NCI-H526 (cell line): ENCODE results near the gene IQCK.
"Not testable (repeated sequence)": the region's sequence is repeated elsewhere in the genome, so short reads cannot be mapped to it uniquely, and the experiment has no call there.

Source experiments
- DNase-seq, 2 experiments: peaks; one replicate each; lab custom pipeline; 2025; lab: John Stamatoyannopoulos, UW

IQCK gene, protein sequence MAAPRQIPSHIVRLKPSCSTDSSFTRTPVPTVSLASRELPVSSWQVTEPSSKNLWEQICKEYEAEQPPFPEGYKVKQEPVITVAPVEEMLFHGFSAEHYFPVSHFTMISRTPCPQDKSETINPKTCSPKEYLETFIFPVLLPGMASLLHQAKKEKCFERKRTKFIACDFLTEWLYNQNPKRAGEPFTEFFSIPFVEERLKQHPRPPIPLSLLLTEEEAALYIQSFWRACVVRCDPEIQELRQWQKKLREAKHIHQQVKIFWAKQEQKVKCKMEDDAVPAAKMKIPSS

DNA sequence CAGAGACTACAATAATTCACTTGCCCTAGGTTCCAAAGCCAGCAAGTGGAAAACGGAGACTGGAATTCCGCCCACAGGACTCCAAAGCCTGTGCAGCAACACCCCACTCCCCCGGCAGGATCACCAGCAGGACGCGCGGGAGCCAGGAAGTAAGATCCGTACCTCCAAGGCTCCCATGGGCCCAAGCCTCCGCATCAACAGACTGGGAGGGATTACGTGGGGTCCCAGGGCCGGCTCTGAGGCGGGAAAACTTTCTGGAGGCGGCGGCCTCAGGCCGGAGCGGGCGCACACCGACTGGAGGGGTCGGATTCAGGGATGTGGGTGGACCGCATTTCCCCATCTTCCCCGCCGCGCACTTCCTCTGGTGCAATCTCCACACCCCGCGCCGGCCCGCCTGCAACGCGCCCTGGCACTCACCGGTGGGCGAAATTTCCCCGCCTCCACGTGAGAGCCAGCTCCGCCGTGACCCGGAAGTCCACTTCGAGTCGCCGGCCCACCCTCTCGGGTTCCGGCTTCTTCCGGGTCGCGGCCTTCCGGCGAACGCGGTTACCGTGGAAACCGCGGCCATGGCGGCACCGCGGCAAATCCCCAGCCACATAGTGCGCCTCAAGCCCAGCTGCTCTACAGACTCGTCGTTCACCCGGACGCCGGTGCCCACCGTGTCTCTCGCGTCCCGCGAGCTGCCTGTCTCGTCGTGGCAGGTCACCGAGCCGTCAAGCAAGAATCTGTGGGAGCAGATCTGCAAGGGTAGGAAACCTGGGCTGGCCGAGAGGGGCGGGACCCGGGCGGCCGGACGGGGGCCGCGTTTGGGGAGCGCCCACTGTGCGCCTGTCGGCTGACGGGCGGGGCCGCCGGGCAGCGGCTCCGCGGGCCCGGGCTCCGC is at the start of gene IQCK, which contains the start of gene KNOP1:
Gene IQCK (plus strand): TSS at position 531 of the 883 bp plus-strand sequence. CDS start 36 bp downstream, at position 567.
Gene KNOP1 (minus strand): TSS at position 487 of the 883 bp plus-strand sequence. CDS start 3,192 bp downstream, outside the sequence.
- peak; percentile 48 to 94 for DNase-seq

DNA sequence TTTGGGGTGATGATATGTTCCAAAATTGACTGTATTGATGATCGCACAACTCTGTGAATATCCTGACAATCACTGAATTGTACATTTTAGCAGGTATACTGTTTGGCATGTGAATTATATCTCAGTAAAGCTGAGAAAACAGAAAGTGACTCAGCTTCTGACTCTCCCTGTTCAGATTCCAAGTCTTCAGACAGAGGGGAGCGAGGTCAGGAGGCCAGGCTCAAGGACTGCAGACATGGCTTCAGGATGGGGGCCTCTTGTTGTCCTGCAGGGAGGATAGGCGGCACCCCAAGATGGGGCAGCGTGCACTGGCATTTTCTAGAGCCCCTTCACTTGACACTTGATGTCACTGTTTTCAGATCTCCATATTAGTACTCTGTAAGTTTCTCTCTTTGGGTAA is 45.7 kb upstream of the IQCK start:
- no peak for DNase-seq

DNA sequence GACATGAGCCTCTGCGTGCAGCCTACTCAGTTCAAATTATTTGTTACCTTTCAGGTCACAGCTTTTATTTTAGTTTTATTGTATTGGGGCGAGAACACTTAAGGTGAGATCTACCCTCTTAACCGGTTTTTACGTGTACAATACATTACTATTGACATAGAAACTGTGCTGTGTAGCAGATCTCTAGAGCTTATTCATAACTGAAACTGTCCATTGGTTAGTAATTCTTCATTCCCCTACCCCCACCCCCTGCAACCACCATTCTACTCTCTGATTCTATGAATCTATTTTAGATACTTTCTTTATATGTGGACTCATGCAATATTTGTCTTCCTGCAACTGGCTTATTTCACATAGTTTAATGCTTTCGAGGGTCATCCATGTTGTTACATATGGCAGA is 43.6 kb upstream of the IQCK start:
- DNase-seq: no peak

DNA sequence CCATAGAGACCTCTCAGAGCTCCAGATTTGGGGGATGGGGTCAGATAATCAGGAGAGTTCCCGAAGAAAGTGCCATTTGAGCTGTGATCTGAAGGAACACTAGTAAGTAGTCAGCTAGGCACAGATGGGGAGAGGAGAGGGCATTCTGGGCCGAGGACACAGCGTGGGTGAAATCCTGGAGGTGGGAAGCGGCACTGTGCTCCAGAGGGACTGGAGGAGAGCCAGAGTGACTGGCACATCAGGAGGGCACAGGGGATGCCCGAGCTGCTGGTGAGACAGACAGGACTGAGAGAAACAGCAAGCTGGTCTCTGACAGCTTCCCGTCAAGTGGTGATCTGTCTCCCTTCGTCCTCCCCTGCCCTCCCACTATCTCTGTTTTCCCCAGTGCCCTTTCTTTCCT is 40.7 kb upstream of the IQCK start:
- DNase-seq: no peak

DNA sequence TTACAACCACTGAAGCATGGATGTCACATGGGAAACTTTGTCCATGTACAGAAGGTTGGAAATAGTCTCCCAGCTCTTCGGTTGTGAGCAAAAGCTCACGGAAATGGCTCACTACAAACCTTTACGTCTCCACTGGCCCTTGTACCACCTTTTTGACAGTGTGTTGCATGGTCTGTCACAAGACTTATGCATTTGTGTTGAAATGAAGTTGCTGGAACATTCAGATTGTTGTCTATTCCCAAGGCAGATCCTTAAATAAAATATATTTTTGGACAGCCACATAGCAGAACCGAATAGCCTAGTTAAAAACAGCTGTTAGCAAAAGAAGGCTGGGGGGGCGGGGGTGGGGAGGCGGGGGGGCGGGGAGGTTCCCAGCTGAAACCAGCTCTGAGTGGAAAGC is 39.3 kb upstream of the IQCK start:
- DNase-seq: no peak

DNA sequence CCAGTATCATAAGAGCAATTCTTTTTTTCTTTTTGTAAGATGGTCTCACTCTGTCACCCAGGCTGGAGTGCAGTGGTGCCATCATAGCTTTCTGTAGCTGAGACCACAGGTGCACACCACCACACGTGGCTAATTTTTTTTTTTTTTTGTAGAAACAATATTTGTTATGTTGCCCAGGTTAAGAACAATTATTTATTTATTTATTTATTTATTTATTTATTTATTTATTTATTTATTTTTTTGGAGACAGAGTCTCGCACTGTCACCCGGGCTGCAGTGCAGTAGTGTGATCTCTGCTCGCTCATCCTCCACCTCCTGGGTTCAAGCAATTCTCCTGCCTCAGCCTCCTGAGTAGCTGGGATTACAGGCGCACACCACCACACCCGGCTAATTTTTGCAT is 38.8 kb upstream of the IQCK start:
- DNase-seq: not testable (repeated sequence)

DNA sequence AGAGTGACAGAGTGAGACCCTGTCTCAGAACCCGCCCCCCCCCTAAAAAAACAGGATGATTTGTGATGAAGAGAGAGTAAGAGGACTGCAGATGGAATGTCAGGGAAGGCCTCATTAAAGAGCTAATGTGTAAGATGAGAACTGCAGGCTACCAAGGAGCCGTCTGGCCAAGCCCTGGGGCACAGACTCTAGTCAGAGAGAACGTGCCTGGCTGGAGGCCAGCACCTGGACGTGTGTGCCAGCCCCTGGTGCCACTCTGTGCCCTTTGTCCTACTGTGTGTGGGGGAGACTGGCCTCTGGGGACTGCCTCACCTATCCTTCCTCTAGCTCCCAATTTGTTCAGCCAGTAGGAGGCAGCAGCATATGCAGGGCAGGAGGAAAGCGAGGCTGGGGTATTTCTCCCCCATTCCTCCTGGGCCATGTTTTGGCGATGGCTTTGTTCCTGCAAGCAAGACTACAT is 37.2 kb upstream of the IQCK start:
- DNase-seq: no peak

DNA sequence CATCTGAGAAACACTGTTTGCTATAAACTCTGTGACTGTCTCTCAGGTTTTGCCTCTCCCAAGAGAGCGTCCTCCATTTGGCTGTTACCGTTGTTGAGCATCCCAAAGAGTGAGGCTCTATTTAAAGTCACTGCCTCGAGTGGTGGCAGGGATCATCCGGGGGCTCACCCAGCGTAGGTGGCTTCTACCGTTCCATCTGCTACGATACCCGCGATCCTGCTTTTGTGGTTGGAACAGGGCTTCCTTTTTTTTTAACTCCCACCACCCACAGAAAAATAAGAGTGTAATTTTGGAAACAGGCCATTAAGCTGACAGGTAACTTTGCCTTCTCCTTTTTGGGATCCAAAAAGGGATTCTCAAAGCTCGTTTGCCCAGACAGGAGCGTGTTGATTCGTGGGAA is 36.4 kb upstream of the IQCK start:
- no peak for DNase-seq

DNA sequence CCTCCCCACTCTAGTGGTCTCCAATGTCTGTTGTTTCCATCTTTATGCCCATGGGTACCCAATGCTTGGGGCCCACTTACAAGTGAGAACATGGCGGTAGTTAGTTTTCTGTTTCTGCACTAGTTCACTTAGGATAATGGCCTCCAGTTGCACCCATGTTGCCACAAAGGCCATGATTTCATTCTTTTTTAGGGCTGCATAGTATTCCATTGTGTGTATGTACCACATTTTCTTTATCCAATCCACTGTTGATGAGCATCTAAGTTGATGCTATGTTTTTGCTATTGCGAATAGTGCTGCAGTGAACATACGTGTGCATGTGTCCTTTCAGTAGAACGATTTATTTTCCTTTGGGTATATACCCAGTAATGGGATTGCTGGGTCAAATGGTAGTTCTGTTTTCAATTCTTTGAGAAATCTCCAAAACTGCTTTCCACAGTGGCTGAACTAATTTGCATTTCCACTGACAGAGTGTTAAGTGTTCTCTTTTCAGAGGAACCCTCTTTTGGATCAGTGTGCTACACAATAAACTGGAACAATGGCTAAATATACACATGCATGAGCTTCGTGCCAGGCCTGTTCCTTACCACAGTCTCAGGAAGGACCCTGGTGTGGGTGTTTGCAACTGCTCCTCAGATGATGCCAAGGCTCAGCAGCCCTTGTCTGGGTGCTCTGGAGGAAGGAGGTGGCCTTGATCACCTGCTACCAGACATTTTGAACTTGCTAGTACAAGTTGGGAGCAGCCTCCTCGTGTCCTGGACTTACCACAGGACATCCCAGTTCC is 34.4 kb upstream of the IQCK start:
- no peak for DNase-seq

DNA sequence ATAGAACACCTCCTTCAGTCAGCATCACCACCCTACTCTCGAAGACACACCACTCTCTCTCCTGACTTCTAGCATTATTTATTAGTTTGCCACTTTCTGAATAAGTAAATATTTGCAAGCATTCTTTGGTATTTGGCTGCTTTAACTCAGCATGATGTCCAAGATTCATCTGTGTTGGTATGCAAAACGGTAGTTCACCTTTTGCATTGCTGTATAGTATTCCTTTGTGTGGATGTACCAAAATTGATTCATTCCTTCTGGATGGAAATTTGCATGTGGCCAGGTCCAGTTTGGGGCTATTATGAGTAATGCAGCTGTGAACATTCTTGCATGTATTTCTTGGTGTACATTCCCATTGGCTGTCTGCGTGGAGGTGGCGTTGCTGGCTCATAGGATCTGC is 32.9 kb upstream of the IQCK start:
- no peak for DNase-seq

DNA sequence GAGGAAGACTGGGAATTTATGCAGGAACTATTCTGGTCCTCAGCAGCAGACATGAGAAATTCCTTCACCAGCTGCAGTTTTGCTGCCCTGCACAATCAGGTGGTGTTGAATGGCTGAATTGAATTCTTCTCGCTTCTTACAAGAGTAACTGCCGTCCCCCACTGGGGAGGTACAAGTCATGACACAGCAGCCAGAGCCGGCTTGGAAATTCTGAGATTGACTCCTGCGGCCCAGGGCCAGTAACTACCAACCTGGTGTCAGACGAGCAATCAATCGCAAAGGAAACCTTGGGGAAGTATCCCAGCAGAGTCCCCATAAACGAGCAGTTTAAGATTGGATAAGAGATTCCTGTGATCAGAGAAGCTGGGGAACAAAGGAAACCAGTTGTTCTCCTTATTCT is 30.8 kb upstream of the IQCK start:
- DNase-seq: no peak

DNA sequence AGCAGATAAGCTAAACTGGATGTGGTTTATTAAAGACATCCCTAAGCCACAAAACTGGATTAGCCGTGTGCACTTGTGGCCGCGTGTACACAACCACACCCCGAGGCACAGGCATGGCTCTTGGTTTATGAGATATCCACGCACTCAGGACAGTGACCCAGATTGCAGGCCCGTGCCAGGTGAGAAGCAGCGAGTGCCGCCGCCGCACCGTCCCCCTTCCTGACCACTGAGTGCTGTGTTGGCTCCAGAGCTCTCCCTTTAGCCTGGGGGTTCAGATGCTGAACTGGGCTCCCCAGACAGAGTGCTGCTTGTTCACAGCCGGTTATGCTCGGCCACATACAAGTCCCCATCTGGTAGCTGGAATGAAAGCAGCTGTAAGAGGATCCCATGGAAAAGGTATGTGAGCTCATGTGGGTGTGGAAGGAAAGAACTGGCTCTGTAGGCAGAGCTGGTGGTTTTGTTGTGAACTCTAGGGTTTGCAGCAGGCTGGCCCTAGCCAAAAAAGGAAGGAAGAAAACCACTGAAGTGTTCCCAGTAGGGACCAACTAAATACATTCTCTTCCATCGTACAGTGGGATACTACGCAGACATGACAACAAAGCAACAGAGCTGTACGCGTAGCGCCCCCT is 29.6 kb upstream of the IQCK start:
- DNase-seq: no peak

DNA sequence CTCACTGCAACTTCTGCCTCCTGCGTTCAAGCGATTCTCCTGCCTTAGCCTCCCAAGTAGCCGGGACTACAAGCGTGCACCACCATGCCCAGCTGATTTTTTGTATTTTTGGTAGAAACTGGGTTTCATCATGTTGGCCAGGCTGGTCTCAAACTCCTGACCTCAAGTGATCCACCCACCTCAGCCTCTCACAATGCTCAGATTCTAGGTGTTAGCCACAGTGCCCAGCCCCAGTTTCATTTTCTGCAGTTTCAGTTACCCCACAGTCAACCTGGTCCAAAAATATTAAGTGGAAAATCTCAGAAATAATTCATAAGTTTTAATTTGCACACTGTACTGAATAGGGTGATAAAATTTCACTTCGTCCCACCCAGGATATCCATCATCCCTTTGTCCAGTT is 28.7 kb upstream of the IQCK start:
- DNase-seq: no peak

DNA sequence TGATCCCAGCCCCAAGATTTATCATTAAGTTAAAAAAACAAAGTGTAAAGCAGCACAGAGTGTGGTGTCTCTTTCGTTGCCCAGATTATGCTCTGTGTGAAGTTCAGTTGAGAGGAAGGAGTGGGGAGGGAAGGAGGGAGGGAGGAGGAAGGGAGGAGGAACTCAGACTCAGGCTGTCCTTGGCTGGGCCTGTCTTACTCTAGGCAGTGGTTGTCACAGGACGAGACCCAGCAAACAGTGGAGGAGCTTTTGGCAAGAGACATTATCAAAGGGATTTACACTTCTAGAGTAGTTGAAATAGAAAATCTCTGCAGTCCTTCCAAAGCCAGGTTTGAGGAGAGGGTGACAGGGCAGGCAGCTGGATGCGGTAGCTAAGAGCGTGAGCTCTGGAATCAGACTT is 27.9 kb upstream of the IQCK start:
- DNase-seq: no peak

DNA sequence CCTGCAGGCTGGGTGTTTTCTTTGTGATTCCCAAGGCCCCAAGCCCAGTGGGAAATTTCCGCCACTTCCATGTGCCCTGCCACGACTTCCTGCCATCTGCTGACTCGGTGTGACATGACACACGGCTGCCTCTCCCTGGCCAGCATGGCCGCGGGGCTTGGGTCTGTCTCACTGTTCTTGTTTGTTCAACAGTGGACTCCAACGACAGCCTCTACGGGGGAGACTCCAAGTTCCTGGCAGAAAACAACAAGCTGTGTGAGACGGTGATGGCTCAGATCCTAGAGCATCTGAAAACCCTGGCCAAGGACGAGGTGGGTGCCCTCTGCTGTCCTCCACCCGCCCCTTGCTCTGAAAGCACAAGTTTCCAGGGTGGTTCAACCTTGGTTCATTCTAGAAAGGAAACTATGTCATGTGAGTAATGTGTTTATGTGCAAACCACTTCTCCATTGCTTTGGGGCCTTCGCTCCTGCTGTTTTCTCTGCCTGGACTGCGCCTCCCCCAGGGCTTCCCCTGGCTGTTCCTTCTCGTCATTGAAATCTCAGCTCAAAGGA is 26.8 kb upstream of the IQCK start:
- no peak for DNase-seq

DNA sequence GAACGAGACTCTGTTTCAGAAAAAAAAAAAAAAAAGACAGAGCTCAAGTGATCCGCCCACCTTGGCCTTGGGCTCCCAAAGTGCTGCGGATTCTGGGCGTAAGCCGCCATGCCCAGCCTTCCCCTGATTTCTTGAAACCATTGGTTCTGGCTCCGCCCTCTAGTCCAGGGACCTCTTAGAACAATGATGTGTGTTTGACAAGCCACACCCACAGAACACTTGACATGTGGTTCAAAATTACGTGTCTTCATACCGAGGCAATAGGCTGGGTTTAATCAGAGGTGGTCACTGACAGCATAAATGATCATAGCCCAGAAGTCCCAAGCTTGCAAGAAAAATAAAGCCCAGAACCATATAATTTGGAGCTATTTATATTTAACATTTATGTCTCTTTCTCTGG is 23.1 kb upstream of the IQCK start:
- peak in 1 of 2 experiments; percentile 3 for DNase-seq

DNA sequence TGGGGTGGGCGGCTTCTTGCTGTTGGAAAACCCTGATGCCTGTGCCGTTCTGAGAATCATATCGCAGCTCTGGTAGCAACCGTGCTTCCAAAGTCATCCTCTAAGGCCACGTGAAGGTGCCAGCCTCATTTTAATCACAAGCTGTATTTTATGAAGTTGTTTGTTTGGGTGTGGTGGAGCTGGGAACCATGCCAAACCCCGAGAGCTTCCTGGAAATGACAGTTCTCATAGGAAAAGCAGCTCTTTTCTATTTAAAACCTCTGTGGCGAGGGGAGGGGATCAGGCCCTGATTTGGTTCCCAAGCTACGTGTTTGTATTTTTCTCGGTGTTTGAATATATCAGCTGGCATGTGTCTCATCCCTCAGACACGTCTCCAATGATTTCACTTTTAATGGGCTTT is 21.7 kb upstream of the IQCK start:
- peak; percentile 83 to 87 for DNase-seq

DNA sequence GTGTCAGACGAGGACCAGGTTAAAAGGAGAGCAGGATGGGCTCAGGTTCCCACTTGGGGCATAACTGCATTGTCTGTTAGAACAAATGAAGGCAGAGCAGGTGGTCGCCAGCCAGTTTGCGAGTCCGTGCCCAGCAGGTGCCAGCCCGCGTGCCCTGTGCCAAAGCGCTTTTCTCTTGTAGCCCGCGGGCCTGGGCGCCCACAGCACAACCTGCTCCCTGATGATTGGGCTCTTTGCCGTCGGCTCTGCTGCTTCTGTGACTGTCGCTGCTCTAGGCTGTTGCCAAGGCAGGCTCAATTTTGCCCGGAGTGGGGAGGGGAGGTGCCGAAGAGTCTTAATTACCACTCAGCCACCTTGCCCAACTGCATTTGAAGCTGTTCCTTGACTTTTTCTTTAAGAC is 21.1 kb upstream of the IQCK start:
- DNase-seq: no peak

DNA sequence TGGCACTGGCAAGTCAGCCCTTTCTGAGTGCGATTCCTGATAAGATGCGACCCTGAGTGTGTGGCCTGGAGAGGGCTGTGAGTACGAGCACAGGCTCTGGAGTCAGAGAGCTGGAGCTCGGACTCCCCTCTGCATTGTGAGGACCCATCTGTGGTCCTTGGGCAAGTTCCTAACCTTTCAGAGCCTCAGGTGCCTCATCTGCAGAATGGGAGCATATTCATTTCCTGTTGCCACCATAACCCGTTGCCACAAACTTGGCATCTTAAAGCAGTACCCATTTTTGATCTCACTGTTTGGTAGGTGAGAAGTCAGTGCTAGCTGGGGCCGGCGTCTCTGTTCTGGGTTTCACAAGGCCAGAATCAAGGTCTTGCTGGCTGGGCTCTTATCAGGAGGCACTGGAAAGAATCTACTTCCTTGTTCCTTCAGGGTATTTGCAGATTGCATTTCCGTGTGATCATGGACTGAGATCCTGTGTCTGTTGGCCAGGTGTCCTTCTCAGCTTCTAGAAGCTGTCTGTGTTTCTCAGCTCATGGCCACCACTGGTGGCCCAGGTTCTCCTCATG is 20.2 kb upstream of the IQCK start:
- no peak for DNase-seq

DNA sequence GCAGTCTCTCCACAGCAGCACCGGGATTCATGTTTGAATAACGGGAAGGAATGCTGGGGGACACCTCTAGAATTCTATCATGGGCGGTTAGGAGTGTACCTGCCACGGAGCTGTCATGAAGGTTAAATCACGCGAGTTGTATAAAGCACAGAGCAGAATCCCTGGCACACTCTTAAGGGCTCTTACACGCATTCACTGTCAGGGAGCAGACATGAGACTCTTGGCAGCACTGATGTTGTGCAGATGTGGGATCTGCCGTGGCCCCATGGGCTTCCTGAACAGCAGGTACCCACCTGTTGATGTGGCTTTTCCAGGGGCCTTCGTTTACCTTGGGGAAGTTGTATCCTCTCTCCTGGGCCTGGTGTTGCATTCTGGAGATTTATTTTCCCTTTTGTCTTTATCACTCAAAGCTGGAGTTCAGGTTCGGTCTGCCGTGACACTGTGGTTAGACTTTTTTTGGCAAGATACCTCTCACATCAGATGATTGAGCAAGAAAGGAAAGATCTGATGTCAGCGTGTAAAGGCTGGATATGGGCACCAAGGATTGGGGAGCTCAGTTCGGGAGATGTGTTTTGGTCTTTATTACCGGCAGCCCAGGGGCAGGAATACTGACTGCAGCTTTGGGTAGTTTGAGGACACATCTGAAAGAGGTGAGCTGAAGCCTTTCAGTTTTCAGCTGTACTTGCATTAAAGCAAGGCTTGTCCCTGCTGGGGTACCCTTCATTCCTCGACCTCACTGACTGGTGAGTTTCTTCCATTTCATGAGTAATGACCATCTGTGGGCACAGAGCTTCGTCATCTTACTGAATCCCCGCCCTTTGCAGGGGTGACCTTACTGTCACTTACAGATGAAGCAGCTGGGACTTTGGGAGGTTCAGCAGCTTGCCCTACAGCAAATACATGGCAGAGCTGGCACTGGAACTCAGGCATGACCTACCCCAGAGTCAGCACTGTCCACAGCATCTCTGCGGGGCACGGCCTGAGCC is 19.3 kb upstream of the IQCK start:
- no peak for DNase-seq
